Measurements from ENCODE around the gene MROH2A.

Gene MROH2A

DNA sequence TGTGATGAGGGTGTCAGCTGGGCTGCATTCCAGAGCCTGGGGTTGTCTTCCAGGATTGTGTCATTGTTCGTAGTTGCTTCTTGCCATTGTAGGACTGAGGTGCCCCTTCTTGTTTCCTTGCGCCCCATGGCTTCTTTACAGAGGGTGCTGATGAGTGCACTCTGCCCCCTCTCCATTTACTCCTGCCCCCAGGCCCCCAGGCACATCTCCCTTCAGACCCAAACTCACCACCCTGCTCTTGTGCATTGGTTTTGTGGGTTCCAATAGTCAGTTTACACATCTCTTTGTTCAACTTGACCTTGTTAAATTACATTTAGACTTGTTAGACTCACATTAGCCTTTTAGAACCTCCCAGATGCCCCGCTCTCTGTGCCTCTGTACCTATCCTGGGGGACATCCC is 43.1 kb downstream of the MROH2A start:
- no peak for DNase-seq

DNA sequence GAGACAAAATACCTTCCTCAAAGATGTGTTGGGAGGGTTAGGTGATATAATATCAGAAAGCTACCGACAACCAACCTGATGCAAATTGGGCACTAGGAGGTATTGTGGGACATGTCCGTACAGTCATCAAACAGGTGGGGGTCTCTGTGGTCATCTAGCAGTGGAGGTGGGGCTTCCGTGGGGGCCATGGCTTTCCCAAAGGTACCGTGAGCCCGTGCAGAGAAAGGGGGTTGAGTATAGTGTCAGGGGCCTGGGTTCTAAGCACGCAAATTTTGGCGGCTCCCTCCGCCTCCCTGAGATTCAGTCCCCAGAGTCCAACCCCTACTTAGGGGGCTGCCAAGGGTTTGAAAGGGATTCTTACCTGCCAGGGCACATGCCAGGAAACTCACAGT is 43.6 kb downstream of the MROH2A start:
- DNase-seq, result no peak

DNA sequence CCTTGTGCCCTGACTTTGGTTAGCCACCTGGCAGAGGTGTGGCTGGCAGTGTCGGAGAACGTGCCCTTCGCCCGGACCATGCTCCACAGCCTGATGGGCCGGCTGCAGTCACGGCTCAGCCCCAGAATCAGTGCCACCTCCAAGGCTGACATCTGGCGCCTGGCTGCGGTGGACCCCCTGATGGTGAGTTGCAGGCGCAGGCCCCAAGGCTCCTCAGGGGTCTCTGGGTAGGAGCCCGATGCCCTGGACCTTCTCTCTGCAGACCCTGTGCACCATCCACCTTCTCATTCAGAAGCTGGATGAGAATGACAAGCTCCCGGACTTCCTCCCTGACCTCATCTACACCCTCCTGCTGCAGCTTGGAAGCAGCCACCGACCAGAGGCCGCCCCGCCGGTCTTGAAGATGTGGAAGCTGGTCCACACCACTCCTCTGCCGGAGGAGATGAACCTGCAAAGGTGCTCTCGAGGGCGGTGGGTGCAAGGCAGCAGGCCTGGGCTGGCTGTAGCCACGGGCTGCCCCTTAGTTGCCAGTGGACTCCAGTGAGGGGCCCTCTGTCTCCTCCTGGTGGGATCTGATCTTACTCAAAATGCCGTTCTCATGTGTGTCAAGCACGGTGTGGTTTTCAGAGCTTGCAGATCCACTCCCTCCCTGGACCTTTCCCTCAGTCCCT is 44.1 kb downstream of the MROH2A start:
- DNase-seq, result no peak

DNA sequence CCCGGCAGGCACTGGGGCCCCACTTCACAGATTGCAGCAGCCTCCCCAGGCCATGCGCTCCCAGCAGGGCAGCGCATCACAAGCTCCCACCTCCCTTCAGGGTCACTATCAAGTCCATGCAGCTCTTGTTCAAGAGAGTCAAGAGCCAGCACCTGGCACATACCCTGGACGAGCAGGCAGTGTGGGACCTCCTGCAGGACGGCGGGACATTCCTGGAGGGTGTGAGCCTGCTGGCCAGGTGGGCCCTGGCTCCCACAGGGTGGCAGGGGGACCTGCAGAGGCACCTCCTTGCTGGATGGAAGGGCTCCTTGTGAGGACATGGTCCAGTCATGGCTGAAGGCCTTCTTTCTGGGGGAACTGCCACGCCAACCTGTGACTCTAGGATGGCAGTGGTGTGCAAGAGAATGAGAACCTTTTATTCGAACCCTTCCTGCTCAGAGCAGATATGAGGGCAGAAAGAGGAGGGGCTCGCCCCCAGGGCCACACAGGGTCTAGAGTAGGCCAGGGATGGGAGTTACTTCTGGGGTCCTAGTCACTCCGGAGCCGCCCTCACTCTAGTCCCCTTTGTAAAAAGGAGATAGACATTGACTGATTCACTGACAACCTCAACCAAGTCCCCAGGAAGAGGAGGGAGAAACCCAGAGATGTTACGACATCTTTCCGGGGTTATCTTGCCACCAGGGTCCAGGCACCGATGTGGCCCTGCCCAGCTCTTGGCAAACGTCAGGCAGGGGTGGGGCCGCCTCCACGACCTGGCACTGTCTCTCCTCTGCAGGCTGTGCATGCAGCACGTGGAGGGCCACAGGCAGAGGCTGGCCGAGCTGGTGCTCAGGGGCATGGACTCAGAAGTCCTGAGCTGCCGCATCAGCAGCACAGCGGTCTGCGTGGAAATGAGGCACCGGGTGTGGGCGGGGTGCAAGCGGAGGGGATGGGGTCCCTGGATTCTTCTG is 44.9 kb downstream of the MROH2A start:
- no peak for DNase-seq

DNA sequence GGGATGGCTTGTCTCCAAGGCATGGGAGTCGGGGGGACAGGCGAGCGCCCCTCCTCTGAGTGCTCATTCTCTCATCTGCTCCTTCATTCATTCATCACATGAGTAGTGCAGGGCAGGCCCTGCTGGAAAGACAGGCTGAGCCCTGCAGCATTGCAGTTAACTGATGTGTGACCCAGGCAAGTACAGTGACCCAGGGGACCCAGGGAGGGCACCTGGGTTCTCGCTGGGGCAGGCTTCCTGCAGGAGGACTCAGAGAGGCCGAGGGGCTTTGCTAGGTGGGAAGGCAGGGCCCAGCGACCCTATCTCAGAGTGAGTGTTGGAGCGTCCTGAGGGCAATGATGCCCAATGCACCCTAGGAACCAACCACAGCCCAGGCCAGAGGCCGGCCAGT is 45.6 kb downstream of the MROH2A start:
- DNase-seq, result no peak

DNA sequence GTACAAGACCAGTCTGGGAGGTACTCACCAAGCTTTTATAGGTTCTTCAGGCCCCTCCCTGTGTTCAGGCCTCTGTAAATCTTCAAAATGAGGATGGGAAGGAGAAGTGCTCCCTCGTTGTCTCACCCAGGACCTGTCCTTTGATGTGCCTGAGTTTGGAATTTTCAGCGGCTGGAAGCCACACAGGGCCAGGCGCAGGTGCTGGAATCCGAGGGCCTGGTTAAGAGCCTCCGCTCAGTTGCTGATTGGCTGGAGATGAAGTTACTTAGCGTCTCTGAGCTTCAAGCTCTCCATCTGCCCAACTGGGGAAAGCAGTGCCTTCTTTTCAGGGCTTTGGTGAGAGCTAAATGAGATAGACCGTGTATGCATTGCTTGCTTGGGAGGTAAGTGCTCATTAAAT is 46.2 kb downstream of the MROH2A start:
- no peak for DNase-seq

DNA sequence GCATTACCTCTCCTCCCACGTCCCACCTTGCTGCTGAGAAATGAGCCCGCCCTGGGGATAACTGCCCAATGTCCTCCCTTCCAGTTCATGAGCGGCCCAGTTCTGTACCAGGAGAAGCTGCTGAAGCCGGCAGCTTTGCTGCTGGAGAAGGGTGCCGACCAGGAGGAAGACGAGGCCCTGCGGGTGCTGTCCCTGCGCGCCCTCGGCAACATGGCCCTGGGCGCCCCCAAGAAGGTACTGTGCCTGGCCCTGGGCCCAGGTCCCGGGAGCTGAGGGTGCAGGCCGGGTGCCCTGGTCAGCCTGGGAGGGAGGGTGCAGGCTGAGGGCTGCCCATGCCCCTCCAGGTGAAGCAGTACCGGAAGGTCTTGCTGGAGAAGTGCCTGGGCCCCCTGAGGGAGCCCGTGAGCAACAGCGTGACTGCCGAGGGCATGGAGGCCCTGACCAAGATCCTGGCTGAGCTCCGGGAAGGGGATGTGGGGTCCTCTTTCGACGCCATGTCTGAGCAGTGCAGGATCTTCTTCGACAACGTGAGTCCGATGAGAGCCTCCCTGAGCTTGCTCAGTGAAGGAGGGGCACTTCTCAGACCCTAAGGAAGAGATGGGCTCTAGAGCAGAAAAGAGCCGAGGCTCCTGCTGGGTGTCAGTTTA is 50.5 kb downstream of the MROH2A start:
- no peak for DNase-seq

DNA sequence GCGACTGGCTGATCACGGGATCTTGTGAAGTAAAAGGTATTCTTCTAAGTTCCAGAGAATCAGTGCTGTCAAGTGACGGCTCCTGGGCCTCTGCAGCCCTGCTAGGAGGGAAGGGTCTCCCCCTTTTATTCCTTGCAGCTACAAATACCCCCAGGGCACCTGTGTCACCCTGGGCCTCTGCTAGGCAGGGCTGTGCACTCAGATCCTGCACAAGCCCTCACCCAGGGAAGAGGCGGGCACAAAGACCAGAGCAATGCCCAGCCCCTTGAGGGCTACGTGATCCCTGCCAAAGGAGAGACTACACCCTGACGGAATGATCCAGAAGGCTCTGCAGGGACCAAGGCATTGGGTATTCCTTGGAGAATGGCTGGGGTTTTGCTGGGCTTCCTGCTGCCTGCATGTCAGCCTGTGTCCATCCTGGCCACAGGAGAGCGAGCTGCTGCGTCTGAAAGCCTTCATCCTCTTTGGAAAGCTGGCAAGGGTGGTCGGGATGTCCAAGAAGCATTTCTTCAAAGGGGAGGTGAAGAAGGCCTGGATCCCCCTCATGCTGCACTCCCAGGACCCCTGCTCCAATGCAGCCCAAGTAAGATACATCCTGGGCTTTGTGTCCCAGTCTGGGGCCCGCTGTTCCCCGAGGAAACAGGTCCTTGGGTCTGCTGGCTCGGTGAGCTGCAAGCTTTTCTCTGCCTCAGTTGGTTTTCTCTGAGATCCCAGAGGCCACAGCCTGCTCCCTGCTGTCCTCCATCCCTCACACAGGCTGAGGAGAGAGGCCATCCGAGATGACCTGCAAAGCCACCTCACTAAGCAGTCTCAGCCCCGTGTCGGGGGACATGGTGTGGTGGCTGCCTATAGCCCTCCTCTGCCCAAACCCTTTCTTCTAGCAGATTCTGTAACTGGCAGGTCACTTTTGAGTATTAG is 51.3 kb downstream of the MROH2A start:
- no peak for DNase-seq

DNA sequence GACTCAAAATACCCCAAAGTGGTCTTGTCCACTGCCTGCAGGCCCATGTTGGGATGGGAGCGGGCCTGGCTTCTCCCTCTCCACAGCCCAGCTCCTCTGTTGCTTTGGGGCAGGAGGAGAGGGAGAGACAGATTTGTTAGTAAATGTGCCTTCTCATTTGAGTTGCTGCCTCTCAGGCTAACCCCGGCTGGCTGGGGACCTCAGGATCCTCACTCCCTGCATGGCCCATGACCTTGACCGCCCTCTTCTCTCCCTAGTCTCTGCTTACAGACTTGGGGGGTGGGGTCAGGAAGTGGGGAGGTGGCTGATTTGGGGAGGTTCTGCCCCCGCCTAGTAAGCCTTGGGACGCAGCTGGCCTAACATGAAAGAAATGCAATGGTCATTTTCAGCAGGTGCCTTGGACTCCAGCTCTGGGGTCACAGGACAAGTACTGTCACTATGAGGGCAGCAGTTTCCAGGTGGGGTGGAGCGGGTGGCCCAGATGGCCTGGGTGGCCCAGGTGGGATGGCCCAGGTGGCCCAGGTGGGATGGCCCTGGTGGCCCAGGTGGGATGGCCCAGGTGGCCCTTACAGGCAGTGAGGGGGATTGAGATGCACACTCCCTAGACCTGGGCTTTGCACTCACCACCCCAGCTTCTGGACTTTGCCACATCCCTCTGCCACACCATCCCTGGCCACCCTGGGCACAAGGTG is 52.1 kb downstream of the MROH2A start:
- DNase-seq, result no peak

DNA sequence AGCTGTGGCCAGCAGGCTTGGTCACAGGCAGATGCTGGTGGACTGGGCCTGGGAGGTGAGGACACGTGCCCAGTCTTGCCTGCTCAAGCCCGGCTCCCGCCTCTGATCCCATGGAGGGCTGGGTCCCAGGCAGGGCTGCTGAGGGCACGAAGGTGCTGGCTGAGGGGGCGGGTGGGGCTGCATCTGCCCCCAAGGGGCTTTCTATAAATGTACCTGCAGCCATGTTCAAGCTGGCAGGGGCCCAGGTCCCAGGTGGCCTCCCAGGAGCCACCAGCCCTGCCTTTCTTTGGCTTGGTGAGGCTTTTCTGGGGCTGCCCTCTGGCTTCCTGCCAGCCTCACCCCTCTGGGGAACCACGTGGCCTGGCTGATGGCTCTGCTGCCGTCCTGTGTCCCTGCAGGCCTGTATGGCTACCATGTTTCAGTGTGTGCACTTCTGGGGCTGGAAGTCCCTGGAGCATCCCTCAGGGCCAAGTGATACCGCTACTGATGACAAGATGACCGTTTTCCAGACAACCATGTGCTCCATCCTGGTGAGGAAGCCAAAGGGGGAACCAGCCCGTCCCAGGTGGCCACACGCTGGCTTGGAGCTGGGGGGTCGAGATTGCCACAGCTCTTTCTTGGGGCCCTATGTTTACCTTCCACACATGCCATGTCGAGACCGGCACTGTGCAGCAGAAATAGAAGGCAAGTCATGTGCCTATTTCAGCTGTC is 53.0 kb downstream of the MROH2A start:
- DNase-seq, result no peak

DNA sequence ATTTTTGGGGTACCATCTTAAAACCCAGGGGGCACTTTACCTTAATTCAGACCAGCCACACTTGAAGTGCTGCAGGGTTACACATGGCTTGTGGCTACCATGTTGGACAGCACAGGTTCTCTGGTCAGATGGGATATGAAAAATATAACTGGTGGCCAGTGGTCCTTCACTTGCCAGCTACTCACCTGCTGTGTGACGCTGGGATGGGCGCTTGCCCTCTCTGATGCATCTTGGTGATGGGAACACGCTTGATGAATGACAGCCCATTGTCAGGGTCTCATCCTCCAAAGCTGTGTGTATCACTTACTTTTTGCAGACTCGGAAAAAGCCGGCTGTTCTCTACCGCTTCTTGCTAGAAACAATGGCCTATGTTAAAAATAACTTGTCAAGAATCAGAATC is 53.7 kb downstream of the MROH2A start:
- DNase-seq, result no peak

DNA sequence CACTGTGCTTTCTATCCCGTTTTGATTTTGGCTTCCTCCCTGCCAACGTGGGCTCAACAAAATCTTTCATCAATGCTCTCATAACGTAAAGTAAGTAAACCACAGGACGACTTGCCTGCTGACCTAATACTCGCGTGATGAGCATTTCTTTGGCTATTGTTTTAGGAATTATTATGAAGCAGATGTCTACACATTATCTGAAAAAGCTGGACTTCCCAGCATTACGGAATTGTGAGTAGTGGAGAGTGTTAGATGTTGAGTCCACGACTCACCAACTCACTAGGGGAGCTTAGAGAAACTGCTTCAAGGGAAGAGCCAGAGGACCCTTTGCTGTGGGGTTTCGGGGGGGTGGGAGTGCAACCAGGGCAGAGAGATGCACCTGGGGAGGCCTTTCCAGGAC is 54.3 kb downstream of the MROH2A start:
- DNase-seq, result no peak

DNA sequence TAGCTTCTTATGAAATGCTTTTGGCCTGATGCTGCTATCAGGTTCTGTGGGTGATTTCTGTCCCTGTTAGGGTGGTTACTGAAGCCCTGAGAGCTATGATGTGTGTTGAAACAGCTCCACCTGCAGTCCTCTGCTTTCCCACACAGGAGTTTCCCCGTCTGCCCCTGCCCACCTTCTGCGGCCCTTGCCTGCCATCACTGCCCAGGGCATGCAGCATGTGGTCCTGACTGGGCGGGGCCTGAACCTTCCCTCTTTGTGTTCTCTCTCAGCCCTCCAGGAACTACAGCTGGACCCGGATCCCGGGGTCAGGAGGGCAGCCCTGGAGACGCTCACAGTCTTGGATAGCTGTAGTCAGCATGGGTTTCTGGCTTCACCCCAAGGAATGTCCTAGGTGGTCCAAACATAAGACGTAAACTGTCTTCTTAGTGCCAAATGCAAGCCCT is 54.8 kb downstream of the MROH2A start:
- DNase-seq, result no peak

DNA sequence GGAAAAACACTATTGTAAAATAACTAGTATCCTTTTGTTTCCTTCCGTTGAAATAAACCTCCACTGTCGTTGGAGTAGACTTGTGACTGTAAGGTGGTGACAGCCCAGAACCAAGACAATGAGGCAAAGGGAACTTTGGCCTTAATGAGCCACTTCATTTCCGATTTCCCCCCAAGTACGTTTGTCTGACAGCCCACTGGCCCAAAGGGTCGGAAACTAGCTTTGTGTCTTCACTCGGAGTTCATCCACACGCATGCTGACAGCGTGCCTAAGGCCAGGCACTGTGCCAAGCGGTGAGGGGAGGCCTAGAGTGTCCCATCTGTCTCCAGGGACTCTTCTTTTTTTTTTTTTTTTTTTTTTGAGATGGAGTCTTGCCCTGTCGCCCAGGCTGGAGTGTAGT is 55.2 kb downstream of the MROH2A start:
- DNase-seq, result no peak

DNA sequence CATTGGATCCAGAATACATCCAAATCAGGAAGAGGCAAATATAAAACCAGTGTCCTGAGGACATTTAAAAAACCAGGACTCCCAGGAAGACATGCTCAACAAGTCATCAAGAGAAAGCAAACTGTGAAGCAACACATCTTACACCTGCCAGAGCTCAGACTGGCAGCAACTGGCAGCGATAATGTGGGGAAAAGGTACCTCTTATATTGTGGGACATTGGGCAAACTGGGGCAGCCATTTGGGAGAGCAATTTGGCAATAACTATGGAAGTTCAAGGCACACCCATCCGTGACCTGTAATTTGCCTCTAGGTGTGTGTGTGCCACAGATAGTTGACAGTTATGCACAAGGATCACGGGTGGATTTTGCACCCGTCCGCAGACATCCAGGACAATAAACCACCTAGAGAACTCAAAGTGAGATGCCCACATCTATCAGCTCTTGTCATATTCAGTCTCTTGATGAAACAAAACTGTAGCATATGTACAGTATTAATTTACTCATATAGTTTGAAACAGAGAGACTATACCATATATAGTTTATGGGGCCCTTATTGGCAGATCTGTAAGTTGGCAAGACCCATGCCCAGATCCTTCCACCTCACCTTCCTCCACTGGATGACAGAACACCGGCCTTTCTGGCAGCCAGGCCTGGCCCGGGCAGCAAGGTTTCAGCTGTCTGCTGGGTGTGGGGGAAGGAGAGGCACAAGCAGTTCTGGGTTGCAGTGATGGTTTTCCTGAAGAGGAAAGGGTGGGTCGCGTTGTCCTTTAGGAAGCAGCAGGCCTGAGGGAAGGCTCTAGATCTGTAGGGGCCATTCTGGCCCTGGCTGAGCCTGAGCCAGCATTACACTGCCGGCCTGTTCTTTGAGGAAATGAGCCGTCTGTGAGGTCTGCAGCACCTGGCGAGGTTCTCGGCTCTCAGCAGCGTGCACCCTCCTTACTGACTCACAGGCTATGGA is 57.4 kb downstream of the MROH2A start:
- no peak for DNase-seq

DNA sequence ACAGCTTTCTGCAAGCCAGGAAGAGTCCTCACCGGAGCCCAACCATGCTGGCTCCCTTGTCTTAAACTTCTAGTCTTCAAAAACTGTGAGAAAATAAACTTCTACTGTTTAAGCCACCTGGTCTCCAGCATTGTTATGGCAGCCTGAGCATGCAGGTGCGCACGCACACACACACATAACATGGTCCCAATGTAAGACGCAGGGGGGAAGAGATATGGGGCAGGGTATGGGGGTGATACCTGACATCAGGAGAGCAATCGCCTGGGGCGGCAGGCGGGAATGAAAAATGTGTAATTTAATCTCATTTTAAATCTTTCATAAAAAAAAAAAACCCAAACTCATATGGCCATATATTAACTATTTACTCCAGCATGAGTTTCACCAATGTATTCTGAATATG is 58.2 kb downstream of the MROH2A start:
- DNase-seq, result no peak

DNA sequence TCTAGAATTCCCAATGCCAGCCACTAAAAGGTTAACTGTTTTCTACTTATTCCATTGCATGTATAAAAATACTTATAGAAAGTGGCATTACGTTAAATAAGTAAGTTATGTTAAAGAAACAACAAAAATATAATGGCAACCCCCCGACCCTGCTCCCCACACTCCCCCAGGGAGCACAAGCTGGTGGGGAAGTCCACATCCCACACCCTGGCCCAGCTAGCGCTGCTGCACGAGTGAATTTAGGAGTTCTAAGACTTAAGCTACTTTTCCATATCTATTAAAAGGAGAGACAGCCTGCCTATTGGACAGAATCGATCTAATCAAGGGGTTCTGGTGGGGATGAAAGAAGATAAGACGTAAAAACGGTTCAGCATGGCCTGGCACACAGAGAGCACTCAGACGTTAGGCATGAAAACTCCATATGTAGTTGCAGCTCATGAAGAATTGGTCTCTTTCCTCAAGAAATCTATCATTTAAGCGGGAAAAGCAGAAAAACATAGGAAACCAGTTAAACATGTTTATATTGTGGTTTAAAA is 59.6 kb downstream of the MROH2A start:
- DNase-seq, result no peak

DNA sequence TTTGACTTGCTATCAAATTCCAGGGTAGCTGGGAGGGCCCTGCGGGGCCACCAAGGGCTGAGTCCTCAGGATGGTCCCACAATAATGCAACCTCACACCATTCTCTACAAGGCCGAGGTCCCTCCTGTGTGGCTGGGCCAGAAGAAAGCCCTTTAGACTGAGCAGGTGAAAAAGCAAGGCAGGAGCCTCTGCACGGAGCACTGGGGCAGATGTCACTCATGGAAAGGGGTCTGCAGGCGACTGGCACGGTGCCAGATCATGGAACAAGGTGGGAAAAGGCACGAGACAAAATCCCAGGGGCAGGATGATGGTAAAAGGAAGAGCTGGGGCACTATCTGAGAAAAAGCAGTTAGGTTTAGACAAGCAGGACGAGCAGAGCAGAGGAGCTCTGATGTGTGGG is 60.1 kb downstream of the MROH2A start:
- DNase-seq, result no peak

DNA sequence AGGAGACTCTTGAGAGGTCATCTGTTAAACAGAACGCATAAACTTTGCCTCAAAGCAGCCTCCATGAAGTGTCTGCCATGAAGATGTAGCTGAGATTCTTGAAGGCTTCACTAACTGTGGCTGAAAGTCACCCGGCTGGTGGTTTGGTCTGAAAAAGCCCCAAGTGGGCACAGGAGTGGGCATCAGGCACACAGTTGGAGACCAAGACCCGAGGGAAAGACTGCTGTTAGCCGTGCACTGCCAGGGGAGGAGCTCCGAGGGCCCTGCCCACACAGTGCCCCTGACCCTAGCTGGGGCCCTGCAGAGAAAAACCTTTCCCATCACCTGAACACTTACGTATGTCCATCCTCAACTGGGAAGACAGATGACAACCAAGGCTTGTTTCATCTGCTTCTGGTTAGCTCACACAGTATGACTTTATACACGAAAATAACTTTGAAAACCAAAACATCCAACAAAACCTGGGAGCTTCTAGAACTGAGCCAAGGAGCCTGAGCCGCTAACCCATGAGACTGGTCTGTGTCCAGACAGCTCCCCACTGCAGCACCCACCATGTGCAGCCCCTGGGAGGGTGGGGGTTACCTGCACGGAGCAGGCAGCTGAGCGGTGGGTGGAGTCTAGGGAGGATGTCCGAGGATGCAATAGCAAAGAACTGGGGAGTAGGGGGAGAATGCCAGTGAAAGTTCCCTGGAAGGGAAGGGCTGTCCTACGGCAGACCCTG is 60.8 kb downstream of the MROH2A start:
- DNase-seq, result no peak

Data from CD4-positive, alpha-beta T cell treated with Interferon gamma for 1 hour (primary cell).